ES-I3 (cell line): ENCODE measurements around the gene ERP27.

ENCODE experiments used
- H3K36me3 ChIP-seq: 2 replicates; pipeline ENCODE4 v1.6.1; 2013; ENCODE audit warnings: mild to moderate bottlenecking, low read length, control low read depth, moderate library complexity; ENCODE audit not compliant: insufficient read depth
- H3K4me1 ChIP-seq: 2 replicates; pipeline ENCODE4 v1.6.1; 2013; ENCODE audit warnings: mild to moderate bottlenecking, control low read depth, low read length; ENCODE audit not compliant: insufficient read depth
- H3K9ac ChIP-seq: 2 replicates; pipeline ENCODE4 v1.6.1; 2013; ENCODE audit warnings: low read depth, mild to moderate bottlenecking, low read length, moderate library complexity
- H3K9me3 ChIP-seq: 2 replicates; pipeline ENCODE4 v1.6.1; 2013; ENCODE audit warnings: mild to moderate bottlenecking, low read length, moderate library complexity; ENCODE audit not compliant: control insufficient read depth, insufficient read depth

The ERP27 gene

DNA sequence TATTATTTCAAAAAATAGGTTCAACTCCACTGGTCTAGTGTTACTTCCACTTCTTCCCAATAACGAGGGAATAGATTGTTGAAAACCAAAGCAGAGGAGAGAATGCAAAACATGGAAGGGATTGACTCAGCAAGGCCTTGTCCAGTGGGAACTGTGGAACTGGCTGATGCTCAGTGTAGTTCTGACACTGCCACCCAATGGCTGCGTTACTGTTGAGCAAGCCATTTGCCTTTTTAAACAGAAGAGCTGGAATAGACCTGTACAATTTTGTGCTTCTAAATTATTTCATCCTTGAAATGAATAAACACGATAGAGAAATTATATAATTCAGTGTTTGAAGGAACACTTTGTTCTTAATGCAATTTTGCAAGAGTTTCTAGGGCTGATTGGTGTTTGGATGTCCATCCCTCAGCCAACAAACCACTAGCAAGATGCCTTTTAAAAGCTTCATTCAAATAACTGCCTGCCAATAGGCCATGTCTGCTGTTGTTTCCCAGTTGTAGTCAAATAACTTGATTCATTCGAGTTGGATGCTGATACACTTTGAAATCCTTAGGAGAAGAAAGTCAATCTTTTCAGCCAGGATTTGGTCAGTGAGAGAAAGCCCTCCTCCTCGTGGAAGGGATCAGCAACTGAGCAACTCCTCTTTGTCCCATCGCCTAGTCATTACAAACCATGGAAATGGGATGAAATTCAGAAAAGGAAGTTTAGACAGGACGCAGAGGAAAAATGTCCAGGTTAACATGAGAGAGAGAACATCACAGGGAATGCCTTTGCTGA lies 45.4 kb downstream of the ERP27 start:
- Histone ChIP-seq H3K9ac (no peak overlapping the region), H3K36me3 (no peaks in the 10 kb centered on the region), H3K4me1 (no peaks in the 10 kb centered on the region; the same call in 1 of the 2 replicates)

DNA sequence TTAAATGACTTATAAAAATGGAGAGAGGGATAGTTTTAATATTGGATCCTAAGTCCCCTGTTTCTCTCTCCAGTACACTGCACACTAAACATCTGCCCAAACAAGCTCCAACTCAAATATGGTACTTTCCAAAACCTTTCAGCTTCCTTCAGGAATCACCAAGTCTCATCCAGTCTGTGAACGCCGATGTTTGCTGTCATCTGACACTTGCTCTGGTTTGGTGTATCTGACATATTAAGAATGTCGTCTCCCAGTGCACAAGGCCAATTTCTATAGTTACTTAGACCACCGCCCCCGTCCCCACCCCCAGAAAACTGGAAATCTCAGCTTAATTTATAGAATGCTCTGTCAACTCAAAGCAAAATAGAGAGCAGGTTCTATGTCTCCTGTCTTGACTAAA lies 47.6 kb downstream of the ERP27 start:
- Histone ChIP-seq H3K9ac (no peak overlapping the region), H3K9me3 (no peaks in the 10 kb centered on the region), H3K36me3 (no peaks in the 10 kb centered on the region), H3K4me1 (no peaks in the 10 kb centered on the region; the same call in 1 of the 2 replicates)

More for the DNA sequence above, 45.4 kb downstream of the ERP27 start:
- no peaks in the 10 kb centered on the region for H3K9me3 ChIP-seq

DNA sequence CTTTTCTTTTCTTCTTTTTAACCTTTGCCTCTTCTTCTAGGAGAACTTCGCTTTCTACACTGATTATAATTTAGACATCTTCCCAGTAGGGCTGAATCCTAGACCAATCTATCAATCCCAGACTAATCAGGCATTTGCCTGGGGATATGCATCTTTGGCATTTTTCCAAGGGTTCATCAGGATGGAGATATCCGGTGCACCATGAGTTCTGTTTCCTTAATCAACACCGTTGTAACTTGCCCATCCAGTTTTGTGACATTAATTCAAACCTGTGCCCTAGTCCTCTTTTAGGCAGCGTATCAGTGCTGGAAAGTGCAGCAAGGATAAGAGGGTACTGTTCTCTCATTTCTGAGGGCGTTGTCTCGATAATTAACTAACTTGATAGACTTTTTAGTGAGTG lies 52.1 kb downstream of the ERP27 start:
- H3K9me3 ChIP-seq, result no peaks in the 10 kb centered on the region
- H3K36me3 ChIP-seq, result no peaks in the 10 kb centered on the region
- no peaks in the 10 kb centered on the region for H3K4me1 ChIP-seq
- H3K9ac ChIP-seq, result no peak overlapping the region

DNA sequence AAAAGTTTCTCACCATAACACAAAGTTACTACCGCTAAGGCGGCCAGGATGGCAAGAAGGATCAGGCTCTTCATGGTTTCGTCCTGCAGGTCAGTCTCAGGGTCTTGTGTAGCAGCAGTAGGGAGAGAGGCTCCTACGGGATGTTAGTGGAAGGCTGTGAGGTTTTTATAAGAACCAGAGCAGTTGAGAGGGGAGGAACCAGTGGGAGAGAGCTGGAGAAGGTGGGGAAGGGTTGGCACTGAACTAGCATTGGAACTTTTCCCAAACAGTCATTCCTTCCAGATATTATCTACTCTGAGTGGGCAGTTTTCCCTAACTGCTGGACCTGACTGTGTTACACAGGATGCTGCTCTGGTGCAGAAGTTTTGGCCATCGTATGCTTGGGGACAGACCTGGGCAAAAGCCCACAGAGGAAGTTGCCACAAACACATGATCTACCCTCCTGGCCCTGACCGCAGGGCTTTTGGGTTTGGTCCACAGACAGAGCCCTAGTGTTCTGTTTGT lies 52.6 kb downstream of the ERP27 start, which contains the start of gene MGP:
Gene MGP (minus strand): TSS at position 137 of the 504 bp plus-strand sequence. CDS start 63 bp downstream, at position 74.
- Histone ChIP-seq H3K9me3 (no peaks in the 10 kb centered on the region), H3K4me1 (no peaks in the 10 kb centered on the region), H3K9ac (no peak within 1 kb of the TSS), H3K36me3 (no peaks in the 10 kb centered on the region)

DNA sequence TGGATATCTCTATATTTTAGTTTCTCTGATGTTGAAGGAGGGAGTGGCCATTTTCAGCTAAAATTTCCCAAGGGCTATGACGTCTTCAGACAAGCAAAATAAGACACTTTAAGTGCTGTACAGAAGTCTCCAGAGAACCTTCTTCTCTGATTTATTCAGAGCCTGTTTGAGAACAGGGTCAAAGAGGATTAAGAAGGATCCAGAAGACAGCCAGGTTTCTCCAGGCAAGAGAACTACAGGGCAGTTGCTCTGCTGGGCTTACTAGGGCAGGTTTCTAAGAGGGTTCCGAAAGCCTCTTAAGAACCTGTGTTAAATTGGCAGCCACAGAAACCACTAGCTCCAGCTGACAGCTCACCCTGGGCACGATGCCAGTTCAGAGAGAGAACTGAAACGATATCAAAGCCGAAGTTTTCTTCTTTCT lies 53.9 kb downstream of the ERP27 start:
- no peaks in the 10 kb centered on the region for H3K36me3 ChIP-seq
- no peak overlapping the region for H3K9ac ChIP-seq
- H3K9me3 ChIP-seq, result no peaks in the 10 kb centered on the region
- H3K4me1 ChIP-seq, result no peaks in the 10 kb centered on the region

DNA sequence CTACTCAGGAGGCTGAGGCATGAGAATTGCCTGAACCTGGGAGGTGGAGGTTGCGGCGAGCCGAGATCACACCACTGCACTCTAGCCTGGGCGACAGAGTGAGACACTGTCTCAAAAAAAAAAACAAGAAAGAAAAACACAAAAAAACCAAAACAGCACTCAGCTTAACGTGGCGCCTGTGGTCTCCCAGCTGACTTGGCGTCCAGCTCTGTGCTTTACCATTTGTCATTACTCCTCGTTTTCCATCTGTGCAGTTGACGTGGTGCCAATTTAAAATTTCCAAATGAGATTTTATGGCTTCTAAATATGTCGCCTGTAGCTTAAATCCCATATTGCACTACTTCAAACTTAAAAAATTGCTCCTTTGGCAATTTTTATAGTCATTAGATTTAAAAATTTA lies 54.7 kb downstream of the ERP27 start:
- no peak overlapping the region for H3K9ac ChIP-seq

DNA sequence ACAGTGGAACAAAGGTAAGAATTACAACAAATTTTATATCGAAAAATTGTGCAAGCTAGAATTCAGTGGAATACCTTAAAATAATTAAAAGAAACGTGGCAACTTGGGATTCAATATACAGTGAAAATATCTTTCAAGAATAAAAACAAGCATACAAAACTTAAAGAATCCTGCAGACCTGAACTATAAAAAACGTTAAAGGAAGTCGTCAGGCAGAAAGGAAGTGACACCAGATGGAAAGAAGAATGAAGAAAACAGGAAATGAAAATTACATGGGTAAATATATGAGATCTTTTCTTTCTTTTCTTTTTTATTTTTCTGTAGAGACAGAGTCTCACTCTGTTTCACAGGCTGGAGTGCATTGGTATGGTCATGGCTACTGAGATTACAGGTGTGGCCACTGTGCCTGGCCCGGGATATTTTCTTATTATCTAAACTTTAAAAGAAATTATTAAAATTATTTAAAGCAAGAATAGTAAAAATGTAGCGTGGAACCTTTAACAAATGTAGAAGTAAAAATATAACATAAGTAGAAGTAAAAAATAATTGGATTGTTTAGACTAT lies 57.4 kb downstream of the ERP27 start:
- Histone ChIP-seq H3K4me1 (no peaks in the 10 kb centered on the region), H3K36me3 (no peaks in the 10 kb centered on the region), H3K9ac (no peak overlapping the region), H3K9me3 (no peaks in the 10 kb centered on the region)

More for the DNA sequence above, 54.7 kb downstream of the ERP27 start:
- H3K9me3 ChIP-seq, result no peaks in the 10 kb centered on the region
- H3K4me1 ChIP-seq, result no peaks in the 10 kb centered on the region
- H3K36me3 ChIP-seq, result no peaks in the 10 kb centered on the region

DNA sequence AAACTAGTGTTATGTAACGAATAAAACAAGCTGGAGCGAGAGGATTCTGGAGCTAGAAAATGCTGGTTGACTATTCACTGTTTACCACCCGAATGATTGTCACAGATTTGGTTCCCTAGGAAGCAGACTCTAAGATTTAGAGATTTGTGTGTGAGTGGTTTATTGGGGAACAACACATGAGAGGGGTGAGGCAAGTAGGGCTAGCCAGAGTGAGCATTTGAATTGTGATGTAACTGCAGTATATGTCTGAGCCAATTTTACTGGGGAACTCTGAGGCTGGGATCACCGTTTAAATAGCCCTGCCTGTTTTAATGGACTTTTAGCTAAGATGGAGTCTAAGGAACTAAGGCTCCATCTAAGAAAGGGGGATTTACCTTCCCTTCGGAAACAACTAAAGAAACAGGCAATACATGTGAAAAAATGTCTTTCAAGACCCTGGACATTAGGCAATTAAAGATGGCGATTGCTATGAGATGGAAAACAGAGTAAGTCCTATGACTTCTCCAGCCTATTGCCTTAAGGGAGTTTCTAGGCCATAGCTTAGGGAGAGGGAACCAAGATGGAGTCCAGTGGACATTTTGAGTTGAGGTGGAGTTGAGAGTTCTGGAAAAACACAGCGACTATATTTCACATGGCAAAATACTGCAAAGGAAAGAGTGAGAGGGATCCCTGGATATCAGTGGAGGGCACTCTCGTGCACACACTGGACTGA lies 59.0 kb downstream of the ERP27 start:
- no peaks in the 10 kb centered on the region for H3K9me3 ChIP-seq
- no peak overlapping the region for H3K9ac ChIP-seq
- H3K4me1 ChIP-seq, result no peaks in the 10 kb centered on the region
- no peaks in the 10 kb centered on the region for H3K36me3 ChIP-seq

DNA sequence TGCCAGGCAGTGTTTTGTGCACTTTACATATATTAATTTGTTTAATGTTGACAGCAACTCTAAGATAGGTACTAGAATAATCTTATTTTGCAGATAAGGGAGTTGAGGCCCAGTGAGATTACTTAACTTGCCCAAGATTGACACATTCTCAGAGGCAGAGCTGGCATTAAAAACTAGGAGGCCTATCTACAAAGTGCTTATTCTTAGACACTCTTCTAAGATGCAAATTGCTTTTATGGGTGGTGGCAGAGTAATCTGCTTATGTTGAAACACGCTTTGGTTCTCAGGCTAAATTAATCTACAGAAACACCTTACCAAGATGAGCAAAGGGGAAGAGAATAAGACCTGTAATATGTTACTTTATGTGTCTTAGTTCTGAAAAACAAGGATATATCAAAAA lies 59.8 kb downstream of the ERP27 start:
- Histone ChIP-seq H3K4me1 (no peaks in the 10 kb centered on the region), H3K9ac (no peak overlapping the region), H3K9me3 (no peaks in the 10 kb centered on the region), H3K36me3 (no peaks in the 10 kb centered on the region)

DNA sequence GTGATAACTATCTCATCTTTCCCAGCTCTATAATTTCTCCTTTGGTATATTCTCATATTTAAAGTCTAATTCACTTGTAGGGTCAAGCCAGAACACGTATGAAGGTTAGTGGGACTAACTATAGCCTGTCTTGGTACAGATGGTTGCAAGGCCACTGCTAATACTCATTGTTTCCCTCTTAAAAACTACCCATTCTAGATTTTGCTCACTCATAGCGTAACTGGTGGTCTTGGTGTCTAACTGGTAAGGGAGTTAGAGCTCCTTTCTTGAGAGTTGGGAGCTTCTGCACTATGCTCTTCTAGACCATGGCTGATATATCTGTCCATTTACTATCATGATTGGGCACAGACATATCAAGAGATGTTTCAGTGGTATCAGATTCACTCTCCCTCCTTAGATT lies 61.5 kb downstream of the ERP27 start:
- Histone ChIP-seq H3K36me3 (no peaks in the 10 kb centered on the region), H3K9ac (no peak overlapping the region)

DNA sequence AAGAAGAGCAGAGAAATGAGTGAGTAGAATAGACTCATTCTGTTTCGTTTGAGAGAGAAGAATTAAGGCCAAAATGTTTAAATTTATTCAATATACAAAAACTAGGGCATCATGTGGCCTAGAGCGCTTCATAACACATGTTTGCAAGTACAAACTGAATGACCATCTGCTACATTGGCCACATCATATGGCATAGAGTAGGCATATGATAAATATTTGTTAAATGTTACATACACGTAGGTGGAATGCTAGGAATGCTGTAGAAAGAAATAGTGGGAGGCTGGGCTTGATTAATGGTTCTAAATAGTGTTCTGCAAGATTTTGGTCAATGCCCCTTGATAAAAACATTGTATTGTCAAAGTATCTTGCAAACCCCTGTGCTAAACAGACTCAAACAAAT lies 63.5 kb downstream of the ERP27 start:
- Histone ChIP-seq H3K4me1 (no peaks in the 10 kb centered on the region), H3K9ac (no peak overlapping the region), H3K9me3 (no peaks in the 10 kb centered on the region), H3K36me3 (no peaks in the 10 kb centered on the region)

More for the DNA sequence above, 61.5 kb downstream of the ERP27 start:
- no peaks in the 10 kb centered on the region for H3K9me3 ChIP-seq
- no peaks in the 10 kb centered on the region for H3K4me1 ChIP-seq

DNA sequence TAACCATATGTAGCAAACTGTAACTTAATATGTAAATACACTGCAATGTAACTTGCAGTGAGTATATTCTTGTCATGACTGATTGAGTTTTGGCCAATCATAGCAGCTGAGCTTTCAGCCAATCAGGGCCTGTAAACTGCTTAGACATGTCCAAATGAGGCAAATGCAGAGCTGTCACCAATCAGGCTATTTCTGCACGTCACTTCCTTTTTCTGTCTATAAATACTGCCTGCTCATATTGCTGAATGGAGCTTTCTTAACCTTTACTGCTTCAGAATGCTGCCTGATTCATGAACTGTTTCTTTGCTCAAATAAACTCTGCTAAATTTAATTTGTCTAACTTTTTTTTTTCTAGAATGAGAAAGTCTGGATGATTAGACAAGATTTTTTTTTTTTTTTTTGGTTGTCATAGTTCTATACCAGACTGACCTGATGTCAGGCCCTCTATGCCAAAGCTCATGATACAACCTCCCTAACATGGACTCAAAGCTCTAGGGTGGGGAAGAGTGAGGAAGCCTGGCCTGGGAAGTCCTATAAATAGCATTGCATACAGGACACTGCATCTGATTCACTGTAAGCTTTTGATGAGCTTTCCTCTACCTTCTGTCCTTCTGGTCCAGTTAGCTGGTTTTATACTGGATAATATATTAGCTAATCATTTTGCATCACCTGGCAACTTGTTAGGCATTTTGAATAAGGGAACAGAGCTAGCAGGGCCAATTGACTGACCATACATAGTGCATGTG lies 64.7 kb downstream of the ERP27 start:
- Histone ChIP-seq H3K9ac (no peak overlapping the region), H3K36me3 (no peaks in the 10 kb centered on the region), H3K4me1 (no peaks in the 10 kb centered on the region), H3K9me3 (no peaks in the 10 kb centered on the region)

DNA sequence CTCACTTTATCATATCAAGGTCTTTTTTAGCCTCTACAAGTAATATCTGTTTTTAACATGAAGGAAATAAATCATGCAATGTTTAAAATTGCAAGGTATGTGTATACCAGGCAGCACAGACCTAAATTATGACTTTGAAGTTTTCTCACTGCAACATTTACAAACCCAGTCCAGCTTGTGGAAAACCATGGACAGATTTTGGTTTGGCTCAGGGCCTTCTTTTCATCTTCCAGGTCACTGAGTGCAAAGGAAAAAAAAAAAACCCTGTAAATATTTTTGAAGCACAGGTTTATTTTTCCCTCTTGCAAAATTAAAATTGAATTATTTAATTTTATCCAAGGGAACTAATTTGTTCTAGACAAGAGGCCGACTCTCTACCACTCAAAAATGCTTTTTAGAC lies 66.5 kb downstream of the ERP27 start:
- no peaks in the 10 kb centered on the region for H3K4me1 ChIP-seq
- no peak overlapping the region for H3K9ac ChIP-seq
- H3K36me3 ChIP-seq, result no peaks in the 10 kb centered on the region
- no peaks in the 10 kb centered on the region; the same call in 1 of the 2 replicates for H3K9me3 ChIP-seq

DNA sequence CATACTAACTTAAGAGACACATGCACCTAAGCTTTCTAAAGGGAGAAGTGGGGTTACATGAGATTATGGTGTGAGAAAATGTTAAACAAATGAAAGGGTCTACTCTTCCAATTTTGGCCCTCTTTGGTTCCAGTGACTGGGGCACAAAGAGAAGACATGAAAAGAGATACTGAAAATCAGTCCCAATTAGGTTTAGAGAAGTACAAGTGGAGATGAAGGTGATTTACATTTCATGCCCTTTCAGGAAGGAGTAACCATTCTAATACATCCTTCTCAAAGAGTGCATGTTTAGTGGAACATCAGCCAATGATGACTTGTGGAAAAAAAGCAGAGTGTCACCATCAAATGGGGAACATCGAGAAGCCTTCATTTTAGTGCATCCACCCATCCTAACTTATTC lies 67.1 kb downstream of the ERP27 start:
- Histone ChIP-seq H3K4me1 (no peaks in the 10 kb centered on the region), H3K9ac (no peak overlapping the region)

More for the DNA sequence above, 67.1 kb downstream of the ERP27 start:
- H3K9me3 ChIP-seq, result no peaks in the 10 kb centered on the region; the same call in 1 of the 2 replicates
- no peaks in the 10 kb centered on the region for H3K36me3 ChIP-seq
